RCC 7860 (cell line): ENCODE measurements around the gene FER.
A peak's percentile ranks its signal among the peaks of the same experiment; 100 is the strongest.
"Not testable (repeated sequence)": the region's sequence is repeated elsewhere in the genome, so short reads cannot be mapped to it uniquely, and the experiment has no call there.

Experiments
- DNase-seq: peaks from one replicate; pipeline ENCODE4 v3.0.0-alpha.2; 2015; ENCODE audit warnings: low spot score
- FAIRE-seq: peaks from 2 replicates; lab custom pipeline; 2012; peaks lifted over from hg19 to GRCh38; lab: Jason Lieb, UNC

Gene FER

GRCh38 chr5:109028608-109029299 lies 281.1 kb downstream of the FER start:
- FAIRE-seq (no peak), DNase-seq (no peak)

- FAIRE-seq (no peak), DNase-seq (no peak)
Observed at GRCh38 chr5:109029847-109030246, 282.1 kb downstream of the FER start.

GRCh38 chr5:109030360-109031143 lies 282.9 kb downstream of the FER start:
- no peak for FAIRE-seq
- no peak for DNase-seq

- FAIRE-seq (no peak), DNase-seq (no peak)
Observed at GRCh38 chr5:109034306-109034705, 286.6 kb downstream of the FER start.

- FAIRE-seq (no peak), DNase-seq (no peak)
Observed at GRCh38 chr5:109035436-109035835, 287.7 kb downstream of the FER start.

- FAIRE-seq = no peak
Observed at GRCh38 chr5:109038209-109038840, 290.6 kb downstream of the FER start.

GRCh38 chr5:109041317-109041716 lies 293.6 kb downstream of the FER start:
- no peak for DNase-seq
- FAIRE-seq = no peak

More at GRCh38 chr5:109038209-109038840, 290.6 kb downstream of the FER start:
- DNase-seq = no peak

GRCh38 chr5:109045710-109046109 lies 298.0 kb downstream of the FER start:
- FAIRE-seq (no peak), DNase-seq (no peak)

- FAIRE-seq = no peak
- DNase-seq = no peak
Observed at GRCh38 chr5:109049565-109049964, 301.9 kb downstream of the FER start.

GRCh38 chr5:109050321-109050720 lies 302.6 kb downstream of the FER start:
- not testable (repeated sequence) for FAIRE-seq, DNase-seq

- FAIRE-seq, DNase-seq: not testable (repeated sequence)
Observed at GRCh38 chr5:109052216-109052615, 304.5 kb downstream of the FER start.

GRCh38 chr5:109053995-109054417 lies 306.3 kb downstream of the FER start:
- no peak for DNase-seq
- no peak for FAIRE-seq

GRCh38 chr5:109060378-109061025 lies 312.8 kb downstream of the FER start:
- FAIRE-seq (no peak), DNase-seq (no peak)

GRCh38 chr5:109062664-109063063 lies 315.0 kb downstream of the FER start:
- no peak for DNase-seq

GRCh38 chr5:109063223-109063622 lies 315.5 kb downstream of the FER start:
- FAIRE-seq (no peak), DNase-seq (no peak)

More at GRCh38 chr5:109062664-109063063, 315.0 kb downstream of the FER start:
- FAIRE-seq = peak; percentile 8

GRCh38 chr5:109076741-109077140 lies 329.0 kb downstream of the FER start:
- no peak for FAIRE-seq

GRCh38 chr5:109078448-109078847 lies 330.8 kb downstream of the FER start:
- FAIRE-seq = no peak

More at GRCh38 chr5:109076741-109077140, 329.0 kb downstream of the FER start:
- no peak for DNase-seq

GRCh38 chr5:109080481-109080880 lies 332.8 kb downstream of the FER start:
- no peak for FAIRE-seq

More at GRCh38 chr5:109078448-109078847, 330.8 kb downstream of the FER start:
- no peak for DNase-seq

GRCh38 chr5:109080896-109081295 lies 333.2 kb downstream of the FER start:
- DNase-seq (no peak), FAIRE-seq (no peak)

More at GRCh38 chr5:109080481-109080880, 332.8 kb downstream of the FER start:
- DNase-seq = no peak

- FAIRE-seq = no peak
- no peak for DNase-seq
Observed at GRCh38 chr5:109083937-109084336, 336.2 kb downstream of the FER start.

- FAIRE-seq = no peak
- no peak for DNase-seq
Observed at GRCh38 chr5:109089191-109089590, 341.5 kb downstream of the FER start.
